ENCODE results near the gene PAK6. TPM values are rescaled to one million over a fixed set of nuclear protein-coding genes. Genes with fewer than 3 reads are reported as not detected.

The PAK6 gene
- total and polyA plus RNA-seq, 7 donors, result 0.03 to 3.0 (median 0.56) TPM

DNA sequence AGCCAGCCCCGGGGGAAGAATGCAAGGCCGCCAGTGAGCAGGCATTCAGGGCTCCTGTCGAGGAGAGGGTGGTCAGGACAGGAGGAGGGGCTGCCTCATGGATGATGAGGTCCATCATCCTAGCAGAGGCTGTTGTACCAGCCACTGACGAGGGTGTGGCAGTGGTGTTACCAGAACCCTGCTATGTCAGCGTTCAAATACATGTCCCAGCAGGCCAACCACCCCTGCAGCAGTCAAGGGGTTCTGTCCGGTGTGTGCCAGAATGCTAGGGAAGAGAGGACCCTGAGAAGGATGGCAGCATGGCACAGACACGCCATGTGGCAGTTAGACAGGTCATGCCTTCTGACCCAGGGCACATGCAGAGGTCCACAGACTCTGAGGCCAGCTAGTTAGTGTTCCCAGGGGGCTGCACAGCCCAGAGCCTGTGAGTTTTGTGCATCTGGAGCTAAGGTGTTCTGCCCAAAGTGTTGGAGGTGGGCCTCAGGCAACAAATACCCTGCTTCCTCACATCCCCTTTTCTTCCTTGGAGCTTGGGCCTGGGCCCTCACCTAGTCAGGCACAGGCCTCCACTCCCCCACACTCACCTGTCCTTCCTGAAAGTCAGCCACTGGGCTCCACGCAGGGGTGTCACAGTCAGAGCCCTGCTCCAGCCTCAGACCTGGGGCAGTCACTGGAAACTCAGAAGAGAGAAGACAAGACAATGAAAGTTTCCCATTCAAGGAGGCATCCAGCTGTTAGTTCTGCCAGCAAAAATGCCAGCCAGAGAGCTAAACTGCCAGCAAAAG is 7.8 kb downstream of the PAK6 start:
- H3K36me3 ChIP-seq (ENCODE audit: insufficient read depth in 1 of 2, low read depth in 1 of 2), result no peaks in the 10 kb centered on the region
- H3K9me3 ChIP-seq, result no peaks in the 10 kb centered on the region
- WGBS, 3 donors, result 92 to 96% (median 93%) methylated on average over 8 of the region's 8 CpGs
- intact Hi-C loops (cut with DNase I), result no loop called here
- no peaks in the 10 kb centered on the region for H3K27me3 ChIP-seq (ENCODE audit: insufficient read depth in 3 of 3, low read length in 2 of 3)
- ATAC-seq (no peak), DNase-seq (peak in 1 of 2 donors; percentile 27)
- H3K4me3 ChIP-seq, result no peak overlapping the region
- H3K27ac ChIP-seq, result no peak overlapping the region
- TF ChIP-seq, protein P1, sequence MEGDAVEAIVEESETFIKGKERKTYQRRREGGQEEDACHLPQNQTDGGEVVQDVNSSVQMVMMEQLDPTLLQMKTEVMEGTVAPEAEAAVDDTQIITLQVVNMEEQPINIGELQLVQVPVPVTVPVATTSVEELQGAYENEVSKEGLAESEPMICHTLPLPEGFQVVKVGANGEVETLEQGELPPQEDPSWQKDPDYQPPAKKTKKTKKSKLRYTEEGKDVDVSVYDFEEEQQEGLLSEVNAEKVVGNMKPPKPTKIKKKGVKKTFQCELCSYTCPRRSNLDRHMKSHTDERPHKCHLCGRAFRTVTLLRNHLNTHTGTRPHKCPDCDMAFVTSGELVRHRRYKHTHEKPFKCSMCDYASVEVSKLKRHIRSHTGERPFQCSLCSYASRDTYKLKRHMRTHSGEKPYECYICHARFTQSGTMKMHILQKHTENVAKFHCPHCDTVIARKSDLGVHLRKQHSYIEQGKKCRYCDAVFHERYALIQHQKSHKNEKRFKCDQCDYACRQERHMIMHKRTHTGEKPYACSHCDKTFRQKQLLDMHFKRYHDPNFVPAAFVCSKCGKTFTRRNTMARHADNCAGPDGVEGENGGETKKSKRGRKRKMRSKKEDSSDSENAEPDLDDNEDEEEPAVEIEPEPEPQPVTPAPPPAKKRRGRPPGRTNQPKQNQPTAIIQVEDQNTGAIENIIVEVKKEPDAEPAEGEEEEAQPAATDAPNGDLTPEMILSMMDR (IDR thresholded peaks at IDR 0.05), result no peak
- no peaks in the 10 kb centered on the region for H3K4me1 ChIP-seq

DNA sequence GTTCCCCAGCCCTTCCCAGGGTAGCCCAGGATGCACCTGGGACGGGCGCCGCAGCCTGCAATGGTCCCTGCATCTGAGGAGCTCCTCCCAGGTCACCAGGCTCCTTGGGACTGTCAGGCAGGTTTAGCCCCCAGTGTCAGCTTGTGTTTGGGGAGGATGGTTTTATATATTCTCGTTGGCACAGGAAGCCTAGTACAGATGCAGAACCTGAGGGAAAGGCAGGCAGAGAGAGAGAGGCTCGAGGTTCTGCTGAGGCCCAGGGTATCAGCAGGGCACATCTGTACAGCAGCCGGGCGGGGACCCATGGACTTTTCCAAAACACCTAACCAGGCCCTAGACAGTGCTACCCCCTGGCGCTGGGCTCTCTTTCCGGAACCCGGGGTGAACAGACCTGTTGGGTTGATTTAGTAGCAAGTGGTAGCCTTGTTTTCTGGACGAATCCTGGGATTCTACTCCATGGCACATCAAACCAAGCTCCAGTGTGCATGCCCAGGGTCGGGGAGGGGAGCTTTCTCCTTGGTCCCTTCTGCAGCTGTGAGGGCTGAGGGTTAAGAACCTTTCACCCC is 8.6 kb downstream of the PAK6 start:
- peak in 1 of 2 donors; percentile 24 for DNase-seq
- TF ChIP-seq, protein P1 (IDR thresholded peaks at IDR 0.05), result no peak
- WGBS, 3 donors, result 80 to 95% (median 84%) methylated on average over 12 of the region's 12 CpGs
- H3K4me3 ChIP-seq, result no peak overlapping the region
- no peaks in the 10 kb centered on the region for H3K36me3 ChIP-seq (ENCODE audit: insufficient read depth in 1 of 2, low read depth in 1 of 2)
- H3K27me3 ChIP-seq (ENCODE audit: insufficient read depth in 3 of 3, low read length in 2 of 3), result no peaks in the 10 kb centered on the region
- H3K9me3 ChIP-seq, result no peaks in the 10 kb centered on the region
- intact Hi-C loops (cut with DNase I), result no loop called here
- peaks cover 2% of the 10 kb centered on the region for H3K4me1 ChIP-seq
- no peak for ATAC-seq
- H3K27ac ChIP-seq, result no peak overlapping the region

DNA sequence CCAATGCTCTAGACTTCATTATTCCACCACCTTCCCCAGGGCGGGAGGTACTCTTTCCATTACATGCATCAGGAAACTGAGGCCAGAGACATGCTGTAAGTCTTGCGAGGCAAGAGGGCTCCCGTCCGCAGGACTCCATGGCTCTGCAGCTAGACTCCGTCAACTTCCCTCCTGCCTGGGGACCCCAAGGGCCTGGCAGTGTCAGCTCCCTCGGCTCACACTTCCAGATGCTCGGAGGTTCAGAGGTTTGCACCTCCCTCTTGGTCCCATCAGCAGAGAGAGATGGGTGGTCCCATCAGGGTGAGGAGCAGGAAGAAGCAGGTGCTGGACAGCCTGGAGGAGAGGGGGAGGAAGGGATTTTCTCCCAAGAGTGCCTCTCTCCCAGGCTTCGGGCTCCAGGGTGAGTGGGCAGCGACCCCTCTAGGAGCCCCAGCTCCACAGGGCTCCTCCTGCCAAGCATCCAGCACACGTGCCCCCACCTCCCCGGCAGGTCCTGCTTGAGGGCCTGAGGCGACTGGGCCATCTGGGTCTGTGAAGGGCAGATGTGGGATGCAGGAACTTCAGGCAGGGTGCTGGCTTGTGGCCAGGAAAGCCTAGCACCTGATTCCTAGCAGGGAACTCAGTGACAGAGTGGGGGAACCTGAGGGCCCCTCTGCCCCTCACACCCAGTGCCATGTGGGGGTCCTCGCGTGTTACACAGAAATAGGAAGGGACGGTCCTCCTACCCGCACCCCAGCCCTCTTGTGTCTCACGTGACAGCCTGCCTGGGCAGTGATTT is 9.3 kb downstream of the PAK6 start:
- H3K9me3 ChIP-seq, result no peaks in the 10 kb centered on the region
- intact Hi-C loops (cut with DNase I), result no loop called here
- ATAC-seq (no peak), DNase-seq (peak in 1 of 2 donors; percentile 52)
- H3K4me3 ChIP-seq, result no peak overlapping the region
- WGBS, 3 donors, result 86 to 89% (median 88%) methylated on average over 16 to 17 of the region's 17 CpGs
- H3K27ac ChIP-seq, result no peak overlapping the region
- TF ChIP-seq, protein P1 (IDR thresholded peaks at IDR 0.05), result no peak
- H3K27me3 ChIP-seq (ENCODE audit: insufficient read depth in 3 of 3, low read length in 2 of 3), result no peaks in the 10 kb centered on the region
- H3K4me1 ChIP-seq, result peaks cover 6% of the 10 kb centered on the region
- no peaks in the 10 kb centered on the region for H3K36me3 ChIP-seq (ENCODE audit: insufficient read depth in 1 of 2, low read depth in 1 of 2)

DNA sequence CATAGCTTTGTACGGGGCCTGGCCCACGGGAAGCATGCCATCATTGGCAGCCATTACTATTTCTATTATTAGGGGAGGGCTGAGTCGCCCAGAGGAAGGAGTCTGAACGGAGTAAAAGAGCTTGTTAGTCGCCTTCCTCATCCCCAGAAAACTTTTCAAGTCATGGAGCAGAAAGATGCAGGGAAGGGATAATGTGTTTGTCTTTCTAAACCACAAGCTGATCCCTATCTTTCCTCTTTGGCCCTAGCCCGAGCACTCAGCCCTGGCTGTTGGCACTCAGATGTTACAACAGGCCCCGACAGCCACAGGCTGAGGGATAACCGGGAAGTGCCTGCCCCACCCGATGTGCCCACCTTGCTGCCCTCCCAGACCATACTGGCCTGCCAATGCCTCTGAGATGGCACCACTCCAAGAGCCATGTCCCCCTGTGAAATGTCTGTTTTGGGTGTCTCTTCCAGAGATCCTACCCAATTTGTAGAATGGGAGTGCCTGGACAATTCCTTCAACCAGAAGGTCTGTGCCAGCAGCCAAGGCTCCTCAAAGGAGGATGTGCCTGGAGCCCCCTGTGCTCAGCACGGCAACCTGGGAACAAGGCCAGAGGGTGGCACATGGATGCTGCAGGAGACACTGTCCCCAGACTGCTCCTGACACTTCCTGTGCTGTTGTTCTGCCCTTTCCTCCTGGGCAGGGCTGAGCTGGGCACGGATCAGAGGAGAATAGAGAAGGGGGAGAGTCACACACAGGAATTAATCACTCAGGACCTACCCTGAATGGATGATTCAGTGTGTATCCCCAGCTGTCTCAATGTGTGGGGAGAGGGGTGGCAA is 10.8 kb downstream of the PAK6 start:
- peak in 2 of 4 donors; percentile 54 to 57 for ATAC-seq
- Histone ChIP-seq H3K27me3 (ENCODE audit: insufficient read depth in 3 of 3, low read length in 2 of 3) (no peaks in the 10 kb centered on the region), H3K36me3 (ENCODE audit: insufficient read depth in 1 of 2, low read depth in 1 of 2) (no peaks in the 10 kb centered on the region), H3K4me1 (peaks cover 8% of the 10 kb centered on the region), H3K9me3 (no peaks in the 10 kb centered on the region), H3K4me3 (no peak overlapping the region), H3K27ac (no peak overlapping the region)
- TF ChIP-seq, protein P1 (IDR thresholded peaks at IDR 0.05), result no peak
- DNase-seq, result peak in 1 of 2 donors; percentile 32
- intact Hi-C loops (cut with DNase I), result no loop called here
- WGBS, 3 donors, result 33 to 45% (median 35%) methylated on average over 11 of the region's 11 CpGs

Data from psoas muscle (tissue), 8 donors.